ENCODE measurements around the gene NPY5R. TPM values are rescaled to one million over a fixed set of nuclear protein-coding genes. Genes with fewer than 3 reads are reported as not detected.

The NPY5R gene
- total RNA-seq, 1 experiment from 2014 or later: 0.15 TPM

DNA sequence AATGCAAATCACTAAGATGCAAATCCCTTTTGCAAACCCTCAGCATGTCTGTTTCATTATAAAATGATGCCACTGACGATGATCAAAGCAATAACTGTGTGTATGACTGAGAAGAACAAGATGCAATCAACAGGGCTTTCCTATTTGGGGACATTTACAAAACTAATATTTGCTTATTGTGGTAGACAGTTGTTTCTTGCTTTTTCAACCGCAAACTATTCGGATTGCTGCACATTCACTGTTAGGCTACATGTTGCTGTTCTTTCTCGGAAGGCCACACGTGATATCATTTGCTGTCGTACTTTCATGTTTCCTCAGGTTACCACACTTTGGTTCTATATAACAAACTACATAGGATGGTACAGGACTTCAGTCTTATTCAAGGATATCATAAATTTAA lies 49.8 kb downstream of the NPY5R start:
- Histone ChIP-seq H3K27ac (ENCODE audit: low read length) (no peak overlapping the region), H4K20me1 (ENCODE audit: insufficient read depth, low read depth, low read length) (no peaks in the 10 kb centered on the region), H3K9me3 (ENCODE audit: low read length) (no peaks in the 10 kb centered on the region), H3K4me3 (ENCODE audit: low read length) (no peak overlapping the region), H3K79me2 (ENCODE audit: low read length) (no peaks in the 10 kb centered on the region), H3K36me3 (ENCODE audit: insufficient read depth, low read length) (no peaks in the 10 kb centered on the region), H3K4me1 (ENCODE audit: low read length) (peaks cover 5% of the 10 kb centered on the region; the same call in 1 of the 2 replicates), H3K4me2 (ENCODE audit: low read depth, low read length, poor library complexity, severe bottlenecking) (no peak overlapping the region), H3K9me2 (replicated peaks; ENCODE audit: insufficient read depth, low read length) (no peaks in the 10 kb centered on the region), H3K27me3 (ENCODE audit: low read length) (no peaks in the 10 kb centered on the region), H2AFZ (ENCODE audit: low read length) (no peak overlapping the region), H3K9ac (ENCODE audit: low read length) (no peak overlapping the region)
- no peak for DNase-seq

DNA sequence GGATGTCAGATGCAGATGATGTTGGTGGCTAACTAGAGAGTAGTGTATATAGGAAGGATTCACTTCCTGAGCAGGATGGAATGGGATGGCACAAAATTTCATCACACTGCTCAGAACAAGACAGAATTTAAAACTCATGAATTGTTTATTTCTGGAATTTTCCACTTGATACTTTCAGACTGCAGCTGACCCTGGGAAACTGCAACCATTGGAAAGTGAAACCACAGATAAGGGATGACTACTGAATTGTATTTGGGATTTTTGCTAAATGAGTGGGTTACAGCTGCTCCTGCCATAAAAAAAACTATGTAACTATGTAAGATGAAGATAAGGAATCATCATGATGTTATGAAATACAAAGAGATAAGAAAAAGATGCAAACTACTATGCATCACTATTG lies 51.4 kb downstream of the NPY5R start:
- Histone ChIP-seq H3K4me2 (ENCODE audit: low read depth, low read length, poor library complexity, severe bottlenecking) (no peak overlapping the region), H3K9ac (ENCODE audit: low read length) (no peak overlapping the region), H3K9me2 (replicated peaks; ENCODE audit: insufficient read depth, low read length) (no peaks in the 10 kb centered on the region), H3K79me2 (ENCODE audit: low read length) (no peaks in the 10 kb centered on the region), H3K27ac (ENCODE audit: low read length) (no peak overlapping the region), H2AFZ (ENCODE audit: low read length) (no peak overlapping the region), H3K4me1 (ENCODE audit: low read length) (peaks cover 5% of the 10 kb centered on the region; the same call in 1 of the 2 replicates), H3K27me3 (ENCODE audit: low read length) (no peaks in the 10 kb centered on the region), H3K9me3 (ENCODE audit: low read length) (no peaks in the 10 kb centered on the region), H4K20me1 (ENCODE audit: insufficient read depth, low read depth, low read length) (no peaks in the 10 kb centered on the region), H3K36me3 (ENCODE audit: insufficient read depth, low read length) (no peaks in the 10 kb centered on the region), H3K4me3 (ENCODE audit: low read length) (no peak overlapping the region)
- no peak for DNase-seq

DNA sequence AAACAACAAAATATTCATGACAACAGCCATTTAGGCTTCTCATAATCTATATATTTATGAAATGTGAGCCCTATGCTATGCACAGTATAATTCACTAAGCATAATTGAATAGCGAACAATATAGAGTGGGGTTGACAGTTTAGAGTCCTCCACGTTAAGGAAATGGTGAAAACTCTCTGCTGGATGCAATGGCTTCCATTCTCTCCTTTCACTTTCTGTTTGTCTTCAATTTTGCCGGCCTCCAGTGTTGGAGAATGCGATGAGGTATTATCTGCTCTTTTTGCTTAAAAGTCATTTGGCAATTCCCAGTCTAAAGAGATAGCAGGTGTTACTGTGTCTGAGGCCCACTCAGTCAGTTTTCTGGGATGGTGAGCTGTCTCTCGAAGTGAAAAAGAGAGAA lies 52.1 kb downstream of the NPY5R start:
- H3K27ac ChIP-seq (ENCODE audit: low read length): no peak overlapping the region
- no peaks in the 10 kb centered on the region for H3K9me2 ChIP-seq (replicated peaks; ENCODE audit: insufficient read depth, low read length)
- peak overlapping the region; percentile 41 for H3K4me3 ChIP-seq (ENCODE audit: low read length)
- H3K27me3 ChIP-seq (ENCODE audit: low read length): no peaks in the 10 kb centered on the region
- DNase-seq: peak; percentile 46
- H3K4me1 ChIP-seq (ENCODE audit: low read length): peaks cover 5% of the 10 kb centered on the region; the same call in 1 of the 2 replicates
- no peaks in the 10 kb centered on the region for H3K79me2 ChIP-seq (ENCODE audit: low read length)
- peak overlapping the region; percentile 91; the same call in 1 of the 2 replicates for H2AFZ ChIP-seq (ENCODE audit: low read length)
- no peaks in the 10 kb centered on the region for H3K9me3 ChIP-seq (ENCODE audit: low read length)
- H4K20me1 ChIP-seq (ENCODE audit: insufficient read depth, low read depth, low read length): no peaks in the 10 kb centered on the region
- H3K36me3 ChIP-seq (ENCODE audit: insufficient read depth, low read length): no peaks in the 10 kb centered on the region
- H3K9ac ChIP-seq (ENCODE audit: low read length): peak overlapping the region; percentile 35
- peak overlapping the region; percentile 49 for H3K4me2 ChIP-seq (ENCODE audit: low read depth, low read length, poor library complexity, severe bottlenecking)

DNA sequence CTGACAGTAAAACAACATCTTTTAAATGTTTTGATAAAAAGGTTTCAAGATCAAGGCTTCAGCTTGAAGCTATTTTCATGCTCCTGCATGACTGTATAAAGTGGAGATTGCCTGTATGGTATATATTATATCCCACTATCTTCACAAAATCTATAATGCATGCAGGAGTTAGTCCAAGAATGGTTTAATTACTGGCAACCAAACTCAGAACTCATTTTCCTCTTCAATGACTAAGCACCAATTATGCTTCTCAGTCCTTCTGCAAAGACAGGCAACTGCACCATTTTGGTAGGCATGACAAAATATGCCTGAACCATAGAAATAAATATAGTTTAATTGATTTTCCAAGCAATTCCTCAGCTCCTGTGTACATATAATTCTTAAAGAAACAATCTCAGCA lies 54.5 kb downstream of the NPY5R start:
- Histone ChIP-seq H3K36me3 (ENCODE audit: insufficient read depth, low read length) (no peaks in the 10 kb centered on the region), H3K9ac (ENCODE audit: low read length) (no peak overlapping the region), H3K4me3 (ENCODE audit: low read length) (no peak overlapping the region), H3K27ac (ENCODE audit: low read length) (no peak overlapping the region), H3K9me3 (ENCODE audit: low read length) (no peaks in the 10 kb centered on the region), H3K79me2 (ENCODE audit: low read length) (no peaks in the 10 kb centered on the region), H3K9me2 (replicated peaks; ENCODE audit: insufficient read depth, low read length) (no peaks in the 10 kb centered on the region), H3K27me3 (ENCODE audit: low read length) (no peaks in the 10 kb centered on the region), H4K20me1 (ENCODE audit: insufficient read depth, low read depth, low read length) (no peaks in the 10 kb centered on the region), H2AFZ (ENCODE audit: low read length) (no peak overlapping the region), H3K4me1 (ENCODE audit: low read length) (peaks cover 5% of the 10 kb centered on the region; the same call in 1 of the 2 replicates), H3K4me2 (ENCODE audit: low read depth, low read length, poor library complexity, severe bottlenecking) (no peak overlapping the region)
- DNase-seq: no peak

DNA sequence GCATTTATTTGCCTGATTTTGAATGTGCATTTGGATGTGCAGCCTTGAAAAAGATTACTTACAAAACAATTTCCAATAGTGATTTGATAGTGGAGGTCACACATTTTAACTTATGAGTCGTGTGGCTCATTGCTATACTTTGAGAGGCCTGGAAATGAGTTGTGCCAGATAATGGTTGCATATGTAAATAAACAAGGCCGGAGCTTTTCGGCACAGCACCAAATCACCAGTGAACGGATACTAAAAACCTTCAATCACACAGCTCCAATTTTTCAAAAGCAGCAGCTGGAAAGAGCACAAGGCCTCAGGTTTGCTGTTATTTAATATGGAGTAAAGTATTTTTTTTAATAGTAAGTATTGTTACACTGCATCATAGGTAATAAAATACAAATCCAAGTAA lies 57.2 kb downstream of the NPY5R start:
- Histone ChIP-seq H4K20me1 (ENCODE audit: insufficient read depth, low read depth, low read length) (no peaks in the 10 kb centered on the region), H3K9me3 (ENCODE audit: low read length) (no peaks in the 10 kb centered on the region), H3K36me3 (ENCODE audit: insufficient read depth, low read length) (no peaks in the 10 kb centered on the region), H3K27me3 (ENCODE audit: low read length) (no peaks in the 10 kb centered on the region), H3K4me1 (ENCODE audit: low read length) (peaks cover under 1% of the 10 kb centered on the region; the same call in 1 of the 2 replicates), H3K4me3 (ENCODE audit: low read length) (no peak overlapping the region), H3K27ac (ENCODE audit: low read length) (no peak overlapping the region), H3K79me2 (ENCODE audit: low read length) (no peaks in the 10 kb centered on the region), H3K9ac (ENCODE audit: low read length) (no peak overlapping the region), H3K9me2 (replicated peaks; ENCODE audit: insufficient read depth, low read length) (no peaks in the 10 kb centered on the region), H3K4me2 (ENCODE audit: low read depth, low read length, poor library complexity, severe bottlenecking) (no peak overlapping the region), H2AFZ (ENCODE audit: low read length) (no peak overlapping the region)
- no peak for DNase-seq

Other genes starting within 250 kb of the NPY5R start
- gene NAF1, start 177.0 kb upstream of the NPY5R start, total RNA-seq (2014; rRNA removed; shearing (Covaris generic); ENCODE audit: low replicate concordance): 31.9 and 33.1 TPM in 2 replicates
- gene NPY1R, start 11.3 kb upstream of the NPY5R start, total RNA-seq (2014; rRNA removed; shearing (Covaris generic); ENCODE audit: low replicate concordance): not detected in 2 replicates
- gene TKTL2, start 129.9 kb downstream of the NPY5R start, total RNA-seq (2014; rRNA removed; shearing (Covaris generic); ENCODE audit: low replicate concordance): not detected in 2 replicates
- gene TMA16, start 150.8 kb downstream of the NPY5R start, total RNA-seq (2014; rRNA removed; shearing (Covaris generic); ENCODE audit: low replicate concordance): 86.0 and 89.8 TPM in 2 replicates